ENCODE data around the gene MPZL1.

MPZL1 gene

GRCh38 chr1:167757433-167758309 is 35.9 kb downstream of the MPZL1 start:
- no peak for TF ChIP-seq CTCF (IDR thresholded peaks at IDR 0.05)
- Histone ChIP-seq H3K27ac (no peak overlapping the region), H3K4me1 (peaks cover 0 to 32% (median 4%) of the 10 kb centered on the region in 4 donors), H3K36me3 (no peaks in the 10 kb centered on the region), H3K4me3 (no peak overlapping the region), H3K9me3 (no peaks in the 10 kb centered on the region), H3K27me3 (no peaks in the 10 kb centered on the region)
- no peak for DNase-seq
- intact Hi-C loops (cut with DNase I; ENCODE audit: low total_unique reads): no loop called here

GRCh38 chr1:167761400-167761799 is 39.6 kb downstream of the MPZL1 start:
- Histone ChIP-seq H3K4me3 (no peak overlapping the region), H3K27me3 (no peaks in the 10 kb centered on the region), H3K27ac (no peak overlapping the region), H3K36me3 (peaks cover 0 to 7% (median 5%) of the 10 kb centered on the region in 3 donors), H3K9me3 (no peaks in the 10 kb centered on the region), H3K4me1 (peaks cover 0 to 31% (median 11%) of the 10 kb centered on the region in 4 donors)
- intact Hi-C loops (cut with DNase I; ENCODE audit: low total_unique reads): no loop called here
- TF ChIP-seq CTCF (IDR thresholded peaks at IDR 0.05): no peak
- no peak for DNase-seq

- Histone ChIP-seq H3K4me1 (peaks cover 0 to 25% (median 9%) of the 10 kb centered on the region in 4 donors), H3K36me3 (peaks cover 3 to 12% (median 10%) of the 10 kb centered on the region in 3 donors), H3K27me3 (no peaks in the 10 kb centered on the region), H3K9me3 (no peaks in the 10 kb centered on the region), H3K27ac (no peak overlapping the region), H3K4me3 (no peak overlapping the region)
- no peak for TF ChIP-seq CTCF (IDR thresholded peaks at IDR 0.05)
- DNase-seq: no peak
- intact Hi-C loops (cut with DNase I; ENCODE audit: low total_unique reads): no loop called here
Measured at GRCh38 chr1:167762061-167762746, 40.4 kb downstream of the MPZL1 start.

- intact Hi-C loops (cut with DNase I; ENCODE audit: low total_unique reads): no loop called here
- H3K27me3 ChIP-seq: no peaks in the 10 kb centered on the region
- H3K9me3 ChIP-seq: no peaks in the 10 kb centered on the region
- no peak overlapping the region for H3K4me3 ChIP-seq
- no peak for TF ChIP-seq CTCF (IDR thresholded peaks at IDR 0.05)
- no peak for DNase-seq
- peaks cover 0 to 20% (median 9%) of the 10 kb centered on the region in 4 donors for H3K4me1 ChIP-seq
- no peak overlapping the region for H3K27ac ChIP-seq
- H3K36me3 ChIP-seq: peaks cover 6 to 17% (median 16%) of the 10 kb centered on the region in 3 donors
Measured at GRCh38 chr1:167763525-167764220, 41.9 kb downstream of the MPZL1 start.

- no peak for TF ChIP-seq CTCF (IDR thresholded peaks at IDR 0.05)
- no peak overlapping the region for H3K4me3 ChIP-seq
- peaks cover 10 to 26% (median 26%) of the 10 kb centered on the region in 3 donors for H3K36me3 ChIP-seq
- no peaks in the 10 kb centered on the region for H3K9me3 ChIP-seq
- peaks cover 0 to 20% (median 9%) of the 10 kb centered on the region in 4 donors for H3K4me1 ChIP-seq
- no peak overlapping the region for H3K27ac ChIP-seq
- intact Hi-C loops (cut with DNase I; ENCODE audit: low total_unique reads): no loop called here
- H3K27me3 ChIP-seq: no peaks in the 10 kb centered on the region
- no peak for DNase-seq
Measured at GRCh38 chr1:167764458-167765330, 42.9 kb downstream of the MPZL1 start.

Data from tibial artery (tissue), 4 donors.